DND-41 (cell line): ENCODE measurements around the gene RPS8.

Experiments
- ATAC-seq: fragments of 200-7000 bp; cut with Tn5 transposase; 3 replicates; pipeline ENCODE4 v1.9.1; 2021; ENCODE audit warnings: low read depth; ENCODE audit not compliant: insufficient read depth
- DNase-seq: peaks from one replicate; pipeline ENCODE4 v3.0.0-alpha.2; 2020
- H2AFZ ChIP-seq: 2 replicates; pipeline ENCODE4 v1.6.0; 2012; ENCODE audit warnings: low read depth, low read length
- H3K27ac ChIP-seq: 2 replicates; pipeline ENCODE4 v1.5.1; 2012; ENCODE audit warnings: low read length, inconsistent platforms
- H3K27me3 ChIP-seq: fragments of 200-600 bp; sonication (generic); 2 replicates; pipeline ENCODE4 v1.6.0; 2012; ENCODE audit warnings: low read length, mild to moderate bottlenecking, inconsistent platforms; ENCODE audit not compliant: insufficient read depth, poor library complexity
- H3K36me3 ChIP-seq: 2 replicates; pipeline ENCODE4 v1.5.1; 2012; ENCODE audit warnings: low read length, inconsistent platforms; ENCODE audit not compliant: insufficient read depth
- H3K4me1 ChIP-seq: 2 replicates; pipeline ENCODE4 v1.5.1; 2012; ENCODE audit warnings: mild to moderate bottlenecking, low read length; ENCODE audit not compliant: insufficient read depth
- H3K4me2 ChIP-seq: 2 replicates; pipeline ENCODE4 v1.6.0; 2012; ENCODE audit warnings: mild to moderate bottlenecking, moderate library complexity, low read length, inconsistent platforms; ENCODE audit not compliant: insufficient read depth
- H3K4me3 ChIP-seq, 2 experiments: fragments of 200-600 bp in 1 of 2; shearing (Covaris generic) in 1 of 2; 2 replicates each; pipeline ENCODE4 v1.5.1; 2012 to 2016; ENCODE audit warnings: inconsistent platforms in 2 of 2, low read length in 2 of 2, mild to moderate bottlenecking in 2 of 2, low read depth in 1 of 2, moderate library complexity in 1 of 2
- H3K79me2 ChIP-seq: 2 replicates; pipeline ENCODE4 v1.6.0; 2012; ENCODE audit warnings: low read length, inconsistent platforms; ENCODE audit not compliant: insufficient read depth
- H3K9ac ChIP-seq: 2 replicates; pipeline ENCODE4 v1.6.0; 2012; ENCODE audit warnings: low read depth, mild to moderate bottlenecking, inconsistent platforms, low read length, moderate library complexity
- H3K9me3 ChIP-seq: 2 replicates; pipeline ENCODE4 v1.5.1; 2012; ENCODE audit warnings: low read length, moderate library complexity, mild to moderate bottlenecking, inconsistent platforms; ENCODE audit not compliant: insufficient read depth, severe bottlenecking
- H4K20me1 ChIP-seq: 2 replicates; pipeline ENCODE4 v1.6.0; 2012; ENCODE audit warnings: low read length; ENCODE audit not compliant: insufficient read depth
- CTCF ChIP-seq: IDR thresholded peaks from 2 replicates; pipeline ENCODE4 v1.5.1; 2012; ENCODE audit warnings: borderline replicate concordance, low read length, moderate library complexity, mild to moderate bottlenecking; ENCODE audit not compliant: poor library complexity, severe bottlenecking; ENCODE audit errors: extremely low read depth
- EZH2 ChIP-seq: IDR thresholded peaks from 3 replicates; pipeline ENCODE4 v1.6.1; 2012; ENCODE audit warnings: borderline replicate concordance, low read depth, mild to moderate bottlenecking, moderate library complexity, low read length, inconsistent platforms; ENCODE audit not compliant: severe bottlenecking

The RPS8 gene

GRCh38 chr1:44783697-44784093 is 8.4 kb downstream of the RPS8 start:
- no peak overlapping the region for H3K27ac ChIP-seq
- H3K4me1 ChIP-seq: peaks cover under 1% of the 10 kb centered on the region; the same call in 1 of the 2 replicates
- DNase-seq (no peak), ATAC-seq (no peak)
- peaks cover 7% of the 10 kb centered on the region for H4K20me1 ChIP-seq
- no peaks in the 10 kb centered on the region for H3K9me3 ChIP-seq
- TF ChIP-seq CTCF: no peak
- TF ChIP-seq EZH2: no peak
- no peak overlapping the region for H2AFZ ChIP-seq
- no peak overlapping the region for H3K4me3 ChIP-seq
- H3K9ac ChIP-seq: no peak overlapping the region
- no peak overlapping the region for H3K4me2 ChIP-seq
- peaks cover 1% of the 10 kb centered on the region; the same call in 1 of the 2 replicates for H3K79me2 ChIP-seq
- peaks cover 27% of the 10 kb centered on the region for H3K36me3 ChIP-seq
- no peaks in the 10 kb centered on the region for H3K27me3 ChIP-seq

- no peak overlapping the region for H2AFZ ChIP-seq
- H3K9ac ChIP-seq: no peak overlapping the region
- H3K4me1 ChIP-seq: no peaks in the 10 kb centered on the region
- no peak overlapping the region for H3K4me2 ChIP-seq
- peaks cover 21% of the 10 kb centered on the region for H3K36me3 ChIP-seq
- no peak for ATAC-seq
- DNase-seq: no peak
- no peak overlapping the region for H3K27ac ChIP-seq
- H4K20me1 ChIP-seq: 0 out of 2 replicates have a peak, but pooled peaks cover 3% of the 10 kb centered on the region
- H3K4me3 ChIP-seq: no peak overlapping the region
- TF ChIP-seq EZH2 (no peak), CTCF (no peak)
- no peaks in the 10 kb centered on the region for H3K27me3 ChIP-seq
- no peaks in the 10 kb centered on the region for H3K79me2 ChIP-seq
- H3K9me3 ChIP-seq: no peaks in the 10 kb centered on the region
Observed at GRCh38 chr1:44784094-44785028, 9.0 kb downstream of the RPS8 start.

GRCh38 chr1:44785029-44785380 is 9.7 kb downstream of the RPS8 start:
- Histone ChIP-seq H3K4me1 (no peaks in the 10 kb centered on the region), H3K4me3 (no peak overlapping the region), H3K36me3 (peaks cover 14% of the 10 kb centered on the region), H4K20me1 (0 out of 2 replicates have a peak, but pooled peaks cover 3% of the 10 kb centered on the region), H3K79me2 (no peaks in the 10 kb centered on the region), H3K27ac (no peak overlapping the region), H3K4me2 (no peak overlapping the region), H3K9me3 (no peaks in the 10 kb centered on the region), H3K9ac (no peak overlapping the region), H2AFZ (no peak overlapping the region), H3K27me3 (no peaks in the 10 kb centered on the region)
- no peak for DNase-seq
- TF ChIP-seq EZH2 (no peak), CTCF (no peak)
- no peak for ATAC-seq
